ENCODE data around the gene TOB1. TPM values are rescaled to one million over a fixed set of nuclear protein-coding genes. Genes with fewer than 3 reads are reported as not detected.

TOB1 gene
- 10 to 100 TPM; 34.4 to 40.5 TPM for total RNA-seq

- Mint-ChIP-seq H3K27ac (peak within 1 kb of the TSS; percentile 93), H3K36me3 (ENCODE audit: low read depth) (peaks cover 16% of the 10 kb centered on the region), H3K4me3 (peak within 1 kb of the TSS; percentile 88), H3K27me3 (no peaks in the 10 kb centered on the region), H3K9me3 (no peaks in the 10 kb centered on the region), H3K4me1 (ENCODE audit: low read depth) (peaks cover 43% of the 10 kb centered on the region)
- DNase-seq: peak; percentile 96
- intact Hi-C loops (cut with micrococcal nuclease): loop anchor here (10.0 kb wide), 1 partner anchor 288 kb away; the partner anchor contains the start of gene NME1
- no peak for TF ChIP-seq CTCF (IDR thresholded peaks at IDR 0.05)
- ChIA-PET CTCF (interaction anchor here (1.2 to 10.2 kb wide), 13 partner anchors 10 to 282 kb away, joined by 3 to 116 read pairs (median 7); no protein-coding TSS in a partner anchor), POLR2A (interaction anchor here (0.6 to 6.2 kb wide), 35 partner anchors 9 to 355 kb away, joined by 3 to 135 read pairs (median 5); partner anchors contain the start of genes LUC7L3, NME1 and NME2)
- ATAC-seq: peak; percentile 81
Observed at GRCh38 chr17:50866261-50866949, at the start of gene TOB1. TOB1 (minus strand) TSS chr17:50866354; CDS start chr17:50864017, 2,337 bp downstream.

- ChIA-PET CTCF (interaction anchor here (0.9 to 1.9 kb wide), 2 partner anchors 11 to 132 kb away, joined by 3 to 5 read pairs; no protein-coding TSS in a partner anchor), POLR2A (interaction anchor here (8.1 kb wide), 1 partner anchor 49 kb away, joined by 75 read pairs; the partner anchor contains the start of gene TOB1)
- no peak for TF ChIP-seq CTCF (IDR thresholded peaks at IDR 0.05)
- H3K9me3 Mint-ChIP-seq: no peaks in the 10 kb centered on the region
- H3K4me3 Mint-ChIP-seq: no peak overlapping the region
- H3K4me1 Mint-ChIP-seq (ENCODE audit: low read depth): peaks cover 73% of the 10 kb centered on the region
- DNase-seq: no peak
- no peak for ATAC-seq
- peak overlapping the region; percentile 30 for H3K27ac Mint-ChIP-seq
- H3K27me3 Mint-ChIP-seq: no peaks in the 10 kb centered on the region
- H3K36me3 Mint-ChIP-seq (ENCODE audit: low read depth): no peaks in the 10 kb centered on the region
- intact Hi-C loops (cut with micrococcal nuclease): loop anchor here (5.0 kb wide), 1 partner anchor 42 kb away; no protein-coding TSS in a partner anchor
Observed at GRCh38 chr17:50914505-50915063, 48.4 kb upstream of the TOB1 start.

- TF ChIP-seq CTCF (IDR thresholded peaks at IDR 0.05): no peak
- ATAC-seq (no peak), DNase-seq (no peak)
- intact Hi-C loops (cut with micrococcal nuclease): loop anchor here (5.0 kb wide), 1 partner anchor 41 kb away; no protein-coding TSS in a partner anchor
- H3K4me1 Mint-ChIP-seq (ENCODE audit: low read depth): peaks cover 75% of the 10 kb centered on the region
- no peak overlapping the region for H3K4me3 Mint-ChIP-seq
- no peaks in the 10 kb centered on the region for H3K9me3 Mint-ChIP-seq
- H3K27me3 Mint-ChIP-seq: no peaks in the 10 kb centered on the region
- ChIA-PET POLR2A (interaction anchor here (1.5 to 8.1 kb wide), 2 partner anchors 31 to 48 kb away, joined by 5 to 75 read pairs; partner anchors contain the start of gene TOB1), CTCF (interaction anchor here (1.4 kb wide), 1 partner anchor 52 kb away, joined by 5 read pairs; no protein-coding TSS in a partner anchor)
- no peaks in the 10 kb centered on the region for H3K36me3 Mint-ChIP-seq (ENCODE audit: low read depth)
- H3K27ac Mint-ChIP-seq: no peak overlapping the region
Observed at GRCh38 chr17:50913120-50913519, 47.0 kb upstream of the TOB1 start.

- H3K36me3 Mint-ChIP-seq (ENCODE audit: low read depth): no peaks in the 10 kb centered on the region
- ATAC-seq (no peak), DNase-seq (no peak)
- intact Hi-C loops (cut with micrococcal nuclease): loop anchor here (5.0 kb wide), 1 partner anchor 40 kb away; no protein-coding TSS in a partner anchor
- ChIA-PET POLR2A (interaction anchor here (0.6 to 14.3 kb wide), 4 partner anchors 11 to 47 kb away, joined by 3 to 135 read pairs (median 4); partner anchors contain the start of gene TOB1), CTCF (interaction anchor here (1.0 to 1.9 kb wide), 5 partner anchors 11 to 59 kb away, joined by 3 to 9 read pairs (median 5); partner anchors contain the start of gene TOB1)
- no peak overlapping the region for H3K27ac Mint-ChIP-seq
- H3K4me3 Mint-ChIP-seq: no peak overlapping the region
- TF ChIP-seq CTCF (IDR thresholded peaks at IDR 0.05): peak; percentile 13
- H3K4me1 Mint-ChIP-seq (ENCODE audit: low read depth): peaks cover 72% of the 10 kb centered on the region
- no peaks in the 10 kb centered on the region for H3K9me3 Mint-ChIP-seq
- no peaks in the 10 kb centered on the region for H3K27me3 Mint-ChIP-seq
Observed at GRCh38 chr17:50911890-50912289, 45.7 kb upstream of the TOB1 start.
